HG03442 (cell line): ENCODE results near the gene C13orf42.

ENCODE experiments used
- ATAC-seq: cut with Tn5 transposase; IDR thresholded peaks from one replicate; pipeline ENCODE4 v1.9.1; 2021; ENCODE audit warnings: mild to moderate bottlenecking, moderate library complexity; ENCODE audit not compliant: unreplicated experiment

Gene C13orf42

DNA sequence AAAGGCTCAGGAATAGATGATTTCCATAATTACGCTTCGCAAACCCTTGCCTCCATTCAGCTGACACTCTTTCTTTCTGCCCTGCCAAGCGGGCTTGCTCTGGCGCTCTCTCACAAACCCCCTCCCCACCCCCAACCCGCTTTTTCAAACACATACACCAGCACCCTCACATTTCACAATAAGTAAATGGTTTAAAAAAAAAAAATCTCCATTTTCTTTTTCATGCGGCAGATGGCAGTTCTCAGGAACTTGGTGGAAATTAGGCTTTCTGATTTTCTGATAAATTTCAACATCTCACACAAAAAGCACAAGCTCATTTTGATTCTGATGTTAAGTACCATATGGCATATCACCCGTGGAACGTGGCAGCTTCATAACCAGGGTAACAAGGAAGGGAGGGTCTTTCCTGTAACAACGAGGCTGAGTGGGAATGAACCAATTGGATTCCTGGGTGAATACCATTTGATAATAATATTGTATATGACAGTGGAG lies 43.8 kb downstream of the C13orf42 start:
- no peak for ATAC-seq

DNA sequence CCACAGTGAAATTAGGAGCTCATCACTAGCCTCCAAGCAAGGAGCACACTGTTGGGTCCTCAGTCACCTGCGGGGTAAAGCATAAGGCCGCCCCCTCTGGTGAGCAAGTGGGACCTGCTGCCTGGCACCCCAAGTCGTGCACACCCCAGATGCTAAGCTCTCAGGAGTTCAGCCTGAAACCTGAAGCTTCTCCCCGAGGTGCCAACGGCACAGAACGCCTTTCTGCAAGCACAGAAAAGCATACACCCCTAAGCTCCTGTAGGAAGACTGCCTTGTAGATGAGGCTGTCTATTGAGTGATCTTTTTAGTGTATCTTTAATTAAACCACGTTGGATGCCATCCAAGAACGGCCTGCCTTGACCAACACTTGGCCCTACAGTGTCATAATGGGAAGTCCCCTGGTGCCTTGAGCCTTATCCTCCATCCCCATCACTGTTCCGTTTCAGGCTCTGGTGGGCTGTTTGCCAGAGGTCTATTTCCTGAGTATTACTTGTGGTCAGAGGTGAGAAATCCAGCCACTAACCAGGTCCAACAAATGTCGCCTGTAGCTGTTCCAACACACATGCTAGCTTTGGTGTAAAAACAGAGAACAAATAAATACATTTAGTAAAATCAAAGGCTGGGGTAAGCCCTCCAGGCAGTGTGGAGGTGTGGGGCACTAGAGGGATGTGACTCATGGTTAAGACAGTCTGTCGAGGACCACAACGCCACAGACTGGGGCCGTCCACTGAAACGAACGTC lies 44.8 kb downstream of the C13orf42 start:
- no peak for ATAC-seq

DNA sequence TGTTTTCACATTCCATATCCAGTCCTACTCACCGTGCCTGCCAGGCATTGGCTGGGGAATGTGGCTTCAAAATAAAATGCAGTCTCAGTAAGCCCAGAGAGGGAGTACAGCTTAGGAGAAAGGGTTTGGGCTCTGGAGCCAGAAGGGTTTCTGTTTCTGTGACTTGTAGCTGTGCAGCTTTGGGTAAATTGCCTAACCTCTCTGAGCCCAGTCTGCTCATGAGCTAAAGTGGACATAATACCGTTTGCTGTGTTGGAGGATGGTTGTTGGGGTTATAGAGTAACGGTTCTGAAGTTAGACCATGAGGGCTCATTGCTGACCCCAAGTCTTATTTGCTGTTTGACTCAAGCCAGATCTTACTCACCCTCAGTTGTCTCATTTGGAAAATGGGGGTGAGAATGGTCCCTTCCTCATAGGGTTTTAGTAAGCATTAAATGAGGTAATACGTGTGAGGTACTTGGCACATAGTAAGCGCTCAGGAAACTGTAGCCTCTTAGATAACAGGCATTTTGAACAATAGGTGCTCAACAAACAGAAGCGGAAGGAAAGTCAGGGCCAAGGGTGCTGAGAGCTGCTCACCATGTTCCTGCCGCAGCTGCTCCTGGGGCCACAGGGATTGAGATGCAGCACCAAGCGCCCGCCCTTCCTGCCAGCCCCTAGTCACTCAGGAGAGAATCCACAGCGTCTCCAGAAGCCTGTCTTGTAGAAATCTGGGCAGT lies 45.5 kb downstream of the C13orf42 start:
- ATAC-seq: no peak

DNA sequence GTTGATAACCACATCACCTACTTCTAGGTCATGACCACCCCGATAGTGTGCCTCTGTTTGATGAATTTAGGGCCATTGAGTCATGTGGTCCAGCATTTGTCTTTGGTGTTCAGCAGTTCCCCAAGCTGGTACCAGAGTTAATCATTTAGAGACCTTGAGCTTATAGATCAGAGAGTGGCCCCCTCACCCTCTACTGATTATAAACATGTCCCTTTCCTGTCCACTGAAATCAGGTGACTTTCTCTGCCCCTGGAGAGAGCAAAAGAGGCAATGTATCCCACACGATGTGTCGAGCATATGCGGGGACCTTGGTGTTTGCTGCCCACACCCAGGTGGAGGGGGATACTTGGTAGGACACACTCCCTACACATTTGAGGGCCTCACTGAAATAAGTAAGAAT lies 46.3 kb downstream of the C13orf42 start:
- ATAC-seq: no peak

DNA sequence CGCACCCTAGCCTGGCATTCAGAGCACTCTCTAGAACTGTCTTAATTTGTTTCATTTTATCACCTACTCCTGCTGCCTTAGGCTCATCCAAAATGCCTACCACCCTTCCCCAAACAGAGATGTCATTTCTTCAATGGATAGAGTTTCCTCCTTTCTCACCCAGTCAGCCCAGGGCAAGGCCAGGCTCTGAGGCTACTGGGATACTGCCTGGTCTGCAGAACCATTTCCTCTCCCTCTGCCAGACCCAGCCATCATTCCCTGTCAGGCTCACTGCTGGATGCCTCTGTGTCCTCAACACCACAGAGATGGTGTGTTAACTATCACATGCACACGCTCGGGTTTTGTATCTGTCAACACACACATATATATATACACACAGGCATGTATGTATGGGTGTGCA lies 47.2 kb downstream of the C13orf42 start:
- ATAC-seq: no peak

DNA sequence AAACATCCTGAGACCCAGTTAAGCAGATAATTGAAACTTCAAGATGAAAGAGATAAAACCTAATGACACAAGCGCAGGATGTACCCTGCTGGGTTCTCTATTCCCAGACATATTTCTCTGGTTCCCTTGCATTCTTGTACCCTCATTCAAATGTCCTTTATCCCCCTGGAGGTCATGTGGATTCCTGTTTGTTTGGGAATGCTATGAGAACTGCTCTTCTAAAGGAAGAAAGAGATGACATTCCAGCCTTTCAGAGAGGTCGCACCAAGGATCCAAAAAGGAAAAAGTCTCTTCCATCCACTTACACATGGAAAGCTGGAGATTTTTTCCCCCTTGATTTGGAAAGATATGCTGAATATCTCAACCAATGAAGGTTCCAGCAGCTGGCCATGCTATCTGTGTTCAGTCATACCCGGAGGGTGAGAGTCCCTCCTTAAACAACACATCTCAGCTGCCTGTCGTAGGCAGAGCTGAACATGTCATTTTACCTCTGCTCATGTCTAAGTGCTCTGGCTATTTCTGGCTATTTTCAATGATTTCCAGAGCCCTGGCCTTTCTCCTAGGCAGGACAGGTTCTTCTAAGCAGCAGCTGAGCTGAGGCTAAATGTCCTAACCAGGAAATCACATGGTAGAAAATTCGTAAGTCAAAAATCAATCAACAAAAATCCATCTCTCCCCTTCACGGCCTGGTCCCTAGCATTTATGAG lies 52.5 kb downstream of the C13orf42 start:
- no peak for ATAC-seq

DNA sequence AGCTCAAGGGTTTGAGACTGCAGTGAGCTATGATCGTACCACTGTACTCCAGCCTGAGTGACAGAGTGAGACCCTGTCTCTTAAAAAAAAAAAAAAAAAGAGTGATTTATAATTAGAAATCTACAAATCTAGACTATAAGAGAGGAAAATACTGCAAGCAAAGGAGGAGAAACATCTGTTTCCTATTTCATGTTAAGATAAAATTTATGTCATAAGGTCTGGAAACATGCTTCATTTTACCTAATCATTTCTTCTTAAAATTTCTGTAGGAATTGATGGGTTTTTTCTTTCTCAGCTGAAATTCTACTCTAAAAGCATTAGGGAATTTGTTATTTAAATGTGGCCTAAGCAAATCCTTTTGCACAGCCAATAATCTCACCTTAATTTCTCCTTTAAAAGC lies 53.2 kb downstream of the C13orf42 start:
- no peak for ATAC-seq

DNA sequence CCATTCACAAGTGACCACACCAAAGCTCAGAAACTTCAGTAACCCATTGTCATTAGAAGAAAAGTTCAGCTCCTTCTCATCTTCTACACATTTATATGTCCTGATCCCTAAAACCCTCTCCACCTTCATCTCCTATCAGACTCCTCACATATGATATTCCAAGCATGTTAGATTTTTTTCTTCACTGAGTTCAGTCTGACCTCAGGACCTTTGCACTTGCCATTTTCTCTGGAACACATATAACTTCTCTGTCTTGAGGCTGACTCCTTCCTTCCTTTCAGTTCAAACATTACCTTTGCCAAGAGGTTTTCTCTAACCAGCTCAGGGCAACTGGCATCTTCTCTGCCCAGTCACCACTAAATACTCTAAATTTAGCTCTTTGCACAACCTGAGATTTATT lies 54.1 kb downstream of the C13orf42 start:
- ATAC-seq: no peak

DNA sequence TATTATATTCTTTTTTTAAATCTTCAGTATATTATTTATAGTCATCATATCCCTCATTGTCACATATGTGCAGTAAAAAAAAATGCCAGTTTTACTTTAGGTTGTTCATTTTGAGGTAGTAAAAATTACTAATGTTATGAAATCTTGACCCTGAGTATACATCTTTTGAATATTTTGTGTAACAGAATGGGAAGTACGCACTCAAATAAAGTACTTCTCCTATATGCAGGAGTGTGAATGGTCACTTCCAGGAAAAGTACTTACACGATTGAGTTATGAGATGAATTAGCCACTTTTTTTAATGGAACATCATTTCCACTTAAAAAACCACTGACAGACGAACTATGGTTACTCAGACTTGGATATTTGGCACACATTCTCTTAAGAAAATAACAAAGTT lies 58.5 kb downstream of the C13orf42 start:
- ATAC-seq: no peak

DNA sequence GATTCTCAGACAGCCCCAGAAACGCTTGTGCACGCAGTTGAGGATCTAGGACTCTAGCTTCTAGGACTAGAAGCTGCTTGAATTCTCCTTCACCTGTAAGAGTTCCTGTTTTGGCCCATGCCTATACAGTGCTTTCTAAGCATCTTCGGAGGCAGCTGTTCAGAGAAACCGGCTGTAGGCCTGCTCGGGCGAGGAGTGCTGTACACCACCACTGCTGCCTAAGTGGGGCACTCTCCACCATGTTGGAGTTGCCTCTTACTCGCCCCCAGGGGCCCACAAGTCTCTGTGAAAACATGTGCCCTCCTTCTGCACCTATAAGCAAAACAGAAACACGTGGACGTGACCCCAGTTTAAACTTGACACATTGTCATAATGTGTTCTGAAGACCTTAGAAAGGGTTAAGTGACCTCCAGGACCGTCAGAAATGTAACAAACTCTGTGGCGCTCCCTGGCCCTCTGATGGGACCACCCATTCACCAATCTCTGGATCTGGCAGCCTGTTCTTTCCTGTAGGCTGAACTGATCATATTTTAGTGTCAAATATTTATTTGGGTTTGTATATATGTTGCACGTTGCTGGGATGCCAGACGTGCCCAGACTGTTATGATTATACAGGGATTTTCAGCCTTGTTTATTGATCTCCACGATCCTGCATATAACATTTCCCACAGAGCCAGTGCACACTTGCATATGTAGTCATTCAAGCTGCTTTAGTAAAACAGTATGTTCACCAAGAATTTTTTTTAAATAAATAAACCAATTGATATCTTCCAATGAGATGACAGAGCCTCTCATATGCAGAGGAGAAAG lies 60.8 kb downstream of the C13orf42 start:
- ATAC-seq: no peak

DNA sequence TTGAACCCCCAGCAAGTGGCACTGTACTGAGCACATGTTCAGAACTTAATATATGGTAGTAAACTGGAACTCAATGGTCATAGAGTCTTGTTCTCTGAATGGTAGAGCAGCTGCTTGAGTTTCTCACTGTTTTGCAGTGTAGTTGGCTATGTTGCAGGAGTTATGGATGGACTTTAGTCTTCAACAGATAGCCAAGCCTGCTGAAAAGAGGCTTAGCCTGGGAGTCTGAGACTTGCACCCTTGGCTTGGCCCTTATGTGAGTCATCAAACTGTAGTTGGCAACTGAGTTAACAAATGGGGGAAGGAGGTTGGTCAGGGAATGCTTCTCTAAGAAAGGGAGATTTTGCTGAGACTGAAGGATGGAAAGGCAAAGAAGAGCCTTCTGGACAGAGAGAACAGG lies 62.5 kb downstream of the C13orf42 start:
- ATAC-seq: no peak

DNA sequence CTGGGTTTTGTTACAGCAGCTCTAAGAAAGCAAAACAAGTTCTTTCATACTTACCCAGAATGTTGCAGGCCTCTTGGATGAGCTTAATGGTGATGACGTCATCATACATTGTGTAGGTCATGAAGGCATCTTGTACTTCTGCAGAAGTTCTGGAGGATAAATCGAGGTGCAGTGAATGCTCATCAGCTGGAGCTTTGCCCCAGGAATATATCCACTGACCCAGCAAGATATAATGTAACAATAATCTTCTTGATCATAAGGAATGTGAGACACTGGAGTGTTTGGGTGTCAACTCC lies 63.0 kb downstream of the C13orf42 start:
- ATAC-seq: no peak

DNA sequence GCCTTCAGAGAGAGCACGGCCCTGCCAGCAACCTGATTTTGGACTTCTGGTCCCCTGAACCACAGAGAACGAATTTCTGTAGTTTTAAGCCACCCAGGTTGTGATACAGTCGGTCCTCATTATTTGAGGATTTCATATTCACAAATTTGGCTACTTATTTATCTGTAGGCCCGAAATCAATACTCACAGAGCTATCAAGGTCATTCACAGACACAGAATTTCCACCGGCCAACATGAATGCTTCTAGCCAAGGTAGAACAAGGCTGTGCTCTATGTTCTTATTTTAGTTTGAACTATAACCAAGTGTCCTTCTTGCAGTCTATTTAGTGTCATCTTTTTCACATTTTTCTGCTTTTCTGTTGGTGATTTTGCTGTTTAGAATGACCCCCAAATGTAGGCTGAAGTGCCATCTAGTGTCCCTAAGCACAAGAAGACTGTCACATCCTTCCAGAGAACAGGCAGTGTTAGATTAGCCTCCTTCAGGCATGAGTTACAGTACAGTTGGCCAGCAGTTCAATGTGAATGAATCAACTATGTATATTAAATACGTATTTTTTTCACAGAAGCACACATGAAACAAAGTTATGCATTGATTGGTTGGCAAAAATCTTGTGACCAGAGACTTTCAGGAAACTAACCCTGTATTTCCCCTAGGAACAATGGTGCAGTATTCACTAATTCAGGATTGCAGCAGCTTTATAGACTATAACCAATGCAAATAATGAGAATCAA lies 63.5 kb downstream of the C13orf42 start:
- no peak for ATAC-seq

DNA sequence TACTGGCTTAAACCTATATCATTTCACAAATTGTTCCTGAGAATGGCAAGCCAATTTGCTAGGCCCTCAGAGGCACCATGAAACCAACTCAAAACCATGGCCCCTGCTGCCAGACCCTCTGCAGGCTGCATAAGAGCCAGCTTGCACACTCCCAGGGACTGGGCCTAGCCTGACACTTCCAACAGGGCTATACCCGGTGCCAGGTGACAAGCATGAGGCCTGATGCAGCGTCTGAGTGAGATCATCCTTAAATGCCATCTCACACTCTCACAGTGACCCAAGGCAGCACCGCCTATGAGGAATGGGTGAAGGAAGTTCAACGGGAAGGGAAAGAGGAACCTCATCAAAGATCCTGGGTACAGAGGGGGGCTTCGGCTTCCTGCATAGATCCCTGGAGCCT lies 65.6 kb downstream of the C13orf42 start:
- no peak for ATAC-seq

DNA sequence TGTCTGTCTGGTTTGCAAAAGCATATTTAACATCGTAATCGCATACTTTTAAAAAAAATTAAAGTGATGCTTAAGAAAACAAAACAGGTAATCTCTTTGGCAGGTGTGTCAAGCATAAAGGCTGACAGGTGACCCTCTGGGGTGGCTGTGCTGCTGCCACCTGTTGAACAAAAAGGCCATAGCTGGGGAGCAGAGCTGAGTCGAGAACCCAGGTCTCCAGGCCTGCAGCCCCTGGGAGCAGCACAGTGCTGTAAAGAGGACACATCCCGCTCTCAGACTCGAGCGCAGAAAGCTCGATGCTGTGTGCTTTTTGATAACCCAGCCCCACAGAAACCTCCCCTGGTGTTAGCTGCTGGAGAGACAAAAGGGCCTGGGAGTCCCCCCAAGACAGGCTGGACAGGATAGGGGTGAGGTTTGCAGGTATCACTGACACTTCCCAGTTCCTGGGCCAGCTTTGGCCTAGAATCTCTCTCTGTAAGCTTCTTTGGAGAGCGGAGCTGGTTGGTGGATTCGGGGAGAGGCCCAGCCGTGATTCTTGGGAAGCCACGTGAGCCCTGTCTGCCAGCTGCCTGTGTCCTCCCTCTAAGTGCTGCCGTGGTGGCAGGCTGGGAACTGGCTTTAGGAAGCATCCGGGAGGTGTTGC lies 66.9 kb downstream of the C13orf42 start:
- no peak for ATAC-seq

DNA sequence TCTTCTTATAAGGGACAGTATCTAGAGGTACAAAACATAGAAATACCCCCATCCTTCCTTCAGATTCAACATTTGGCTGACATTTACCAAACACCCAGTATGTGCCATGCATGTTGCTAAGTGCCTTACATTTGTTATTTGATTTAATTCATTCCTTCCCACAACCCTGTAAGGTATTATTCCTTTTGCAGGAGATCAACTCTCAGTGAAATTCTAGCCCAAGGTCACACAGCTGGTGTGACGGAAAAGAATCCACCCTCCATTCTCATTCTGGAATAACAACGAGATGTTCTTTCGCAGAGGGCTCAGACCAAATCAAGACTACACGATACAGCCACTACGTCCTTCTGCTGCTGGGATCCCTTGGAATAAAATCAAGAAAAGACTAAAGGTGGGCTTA lies 67.8 kb downstream of the C13orf42 start:
- ATAC-seq: no peak

DNA sequence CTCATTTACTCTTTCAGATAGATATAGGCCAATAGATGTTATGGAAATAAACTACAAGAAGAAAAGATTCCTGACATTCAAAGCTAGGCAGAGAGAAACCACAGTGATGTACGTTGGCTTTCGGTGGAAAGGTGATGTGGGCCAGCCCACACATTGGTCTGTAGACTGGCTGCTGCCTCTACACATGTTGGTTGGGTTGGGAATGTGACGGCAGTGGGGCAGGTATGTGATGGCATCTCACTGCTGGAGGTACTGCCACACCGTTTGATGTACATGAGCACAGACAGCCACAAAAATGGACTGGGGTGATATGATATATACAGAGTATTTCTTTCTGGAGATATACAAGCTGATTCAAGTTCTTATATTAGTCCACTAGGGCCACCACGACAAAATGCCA lies 69.4 kb downstream of the C13orf42 start:
- no peak for ATAC-seq

DNA sequence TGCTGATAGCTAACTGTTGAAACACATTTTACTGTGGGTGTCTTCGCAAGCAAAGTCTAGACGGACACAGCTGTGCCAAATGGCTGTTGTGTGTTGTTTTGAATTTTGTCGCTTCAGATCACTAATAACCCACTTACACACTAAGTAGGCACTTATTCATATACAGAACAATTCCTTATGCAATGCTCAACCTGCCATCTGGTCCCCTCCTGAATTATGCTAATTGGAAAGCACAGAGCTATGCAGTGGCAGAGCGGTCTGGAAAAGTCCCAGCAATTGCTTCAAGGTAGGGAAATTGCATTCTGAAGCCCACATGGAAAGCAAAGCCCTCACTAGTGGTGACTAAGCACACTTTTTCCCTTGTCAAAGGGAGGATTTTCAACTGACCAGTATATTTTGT lies 69.9 kb downstream of the C13orf42 start:
- no peak for ATAC-seq

DNA sequence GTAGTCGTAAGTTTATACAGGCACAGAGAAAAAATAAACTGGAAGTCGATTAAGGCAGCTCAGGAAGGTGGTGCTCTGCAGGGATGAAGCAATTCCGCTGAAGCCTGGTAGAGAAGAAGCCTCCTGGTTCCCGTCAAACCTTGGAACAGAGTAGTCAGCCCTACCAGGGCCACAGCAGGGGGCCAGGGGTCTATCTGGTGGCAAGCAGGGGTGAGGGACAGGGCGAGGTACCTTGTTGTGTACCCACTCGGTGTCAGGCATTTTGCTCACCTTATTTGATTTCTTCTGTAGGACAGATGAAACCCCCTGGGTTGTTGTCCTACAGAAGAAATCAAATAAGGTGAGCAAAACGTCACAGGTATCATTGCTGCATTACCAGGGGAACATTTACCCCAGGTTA lies 70.6 kb downstream of the C13orf42 start:
- no peak for ATAC-seq

DNA sequence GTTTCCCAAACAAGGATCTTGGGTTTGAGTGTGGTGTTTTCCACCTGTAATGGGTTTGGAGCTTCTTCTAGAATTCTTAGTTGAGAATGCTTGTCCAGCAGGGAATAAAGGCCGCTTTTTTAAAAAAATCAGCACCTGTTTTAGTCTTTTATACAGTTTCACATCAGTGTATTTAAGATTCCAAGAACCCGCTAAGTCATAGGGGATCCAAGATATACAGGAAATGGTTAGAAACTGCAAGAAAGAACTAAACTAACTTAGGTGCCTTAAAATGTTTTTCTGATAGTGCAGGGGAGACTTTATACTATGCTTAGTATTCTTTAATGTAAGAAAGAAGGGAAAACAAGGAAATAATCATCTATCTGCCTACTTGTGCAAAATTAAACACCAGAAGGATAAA lies 74.7 kb downstream of the C13orf42 start:
- no peak for ATAC-seq
